ENCODE results near the gene MFSD12.

The MFSD12 gene

GRCh38 chr19:3557461-3558248, at the start of gene MFSD12 (continued):
- peak; percentile 88 for TF ChIP-seq KLF17 (tag by site-specific recombination; IDR thresholded peaks at IDR 0.05)
- TF ChIP-seq ZNF660 (tag by site-specific recombination; IDR thresholded peaks at IDR 0.05): peak; percentile 14; the same call in 1 of the 2 replicates
- 0 out of 2 replicates have a peak, but pooled peaks have one; percentile 27 for TF ChIP-seq ZNF76 (tag by site-specific recombination; IDR thresholded peaks at IDR 0.05; ENCODE audit: borderline replicate concordance, low read depth)
- TF ChIP-seq MZF1 (tag by site-specific recombination; IDR thresholded peaks at IDR 0.05; ENCODE audit: borderline replicate concordance): no peak
- no peak for TF ChIP-seq ZNF214 (tag by site-specific recombination; IDR thresholded peaks at IDR 0.05; ENCODE audit: borderline replicate concordance)
- no peak for TF ChIP-seq ZNF791 (tag by site-specific recombination; IDR thresholded peaks at IDR 0.05)
- peak; percentile 88; the same call in 1 of the 2 replicates for TF ChIP-seq ZSCAN5A (tag by site-specific recombination; IDR thresholded peaks at IDR 0.05)
- 0 out of 2 replicates have a peak, but pooled peaks have one; percentile 27 for TF ChIP-seq ZBTB1 (tag by site-specific recombination; IDR thresholded peaks at IDR 0.05)
- TF ChIP-seq SETDB1 (IDR thresholded peaks at IDR 0.05; ENCODE audit: insufficient read length, low read length): no peak
- TF ChIP-seq ZBTB21 (tag by site-specific recombination; IDR thresholded peaks at IDR 0.05): no peak; the same call in 1 of the 2 replicates
- peak; percentile 58; the same call in 1 of the 2 replicates for TF ChIP-seq ZIC2 (tag by site-specific recombination; IDR thresholded peaks at IDR 0.05)
- TF ChIP-seq, protein P1, sequence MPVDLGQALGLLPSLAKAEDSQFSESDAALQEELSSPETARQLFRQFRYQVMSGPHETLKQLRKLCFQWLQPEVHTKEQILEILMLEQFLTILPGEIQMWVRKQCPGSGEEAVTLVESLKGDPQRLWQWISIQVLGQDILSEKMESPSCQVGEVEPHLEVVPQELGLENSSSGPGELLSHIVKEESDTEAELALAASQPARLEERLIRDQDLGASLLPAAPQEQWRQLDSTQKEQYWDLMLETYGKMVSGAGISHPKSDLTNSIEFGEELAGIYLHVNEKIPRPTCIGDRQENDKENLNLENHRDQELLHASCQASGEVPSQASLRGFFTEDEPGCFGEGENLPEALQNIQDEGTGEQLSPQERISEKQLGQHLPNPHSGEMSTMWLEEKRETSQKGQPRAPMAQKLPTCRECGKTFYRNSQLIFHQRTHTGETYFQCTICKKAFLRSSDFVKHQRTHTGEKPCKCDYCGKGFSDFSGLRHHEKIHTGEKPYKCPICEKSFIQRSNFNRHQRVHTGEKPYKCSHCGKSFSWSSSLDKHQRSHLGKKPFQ (tag by site-specific recombination; IDR thresholded peaks at IDR 0.05): no peak
- TF ChIP-seq ZNF701 (tag by site-specific recombination; IDR thresholded peaks at IDR 0.05): no peak
- peak; percentile 59; the same call in 1 of the 2 replicates for TF ChIP-seq ZNF843 (tag by site-specific recombination; IDR thresholded peaks at IDR 0.05)
- TF ChIP-seq, protein P2, sequence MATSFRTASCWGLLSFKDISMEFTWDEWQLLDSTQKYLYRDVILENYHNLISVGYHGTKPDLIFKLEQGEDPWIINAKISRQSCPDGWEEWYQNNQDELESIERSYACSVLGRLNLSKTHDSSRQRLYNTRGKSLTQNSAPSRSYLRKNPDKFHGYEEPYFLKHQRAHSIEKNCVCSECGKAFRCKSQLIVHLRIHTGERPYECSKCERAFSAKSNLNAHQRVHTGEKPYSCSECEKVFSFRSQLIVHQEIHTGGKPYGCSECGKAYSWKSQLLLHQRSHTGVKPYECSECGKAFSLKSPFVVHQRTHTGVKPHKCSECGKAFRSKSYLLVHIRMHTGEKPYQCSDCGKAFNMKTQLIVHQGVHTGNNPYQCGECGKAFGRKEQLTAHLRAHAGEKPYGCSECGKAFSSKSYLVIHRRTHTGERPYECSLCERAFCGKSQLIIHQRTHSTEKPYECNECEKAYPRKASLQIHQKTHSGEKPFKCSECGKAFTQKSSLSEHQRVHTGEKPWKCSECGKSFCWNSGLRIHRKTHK (tag by site-specific recombination; IDR thresholded peaks at IDR 0.05): no peak
- TF ChIP-seq ZNF404 (tag by site-specific recombination; IDR thresholded peaks at IDR 0.05): no peak
- TF ChIP-seq AEBP2 (tag by site-specific recombination; IDR thresholded peaks at IDR 0.05; ENCODE audit: borderline replicate concordance): no peak
- TF ChIP-seq GLIS1 (tag by site-specific recombination; IDR thresholded peaks at IDR 0.05): peak; percentile 65
- no peak for TF ChIP-seq GLI4 (tag by site-specific recombination; IDR thresholded peaks at IDR 0.05)
- peak; percentile 49; the same call in 1 of the 2 replicates for TF ChIP-seq ZNF600 (tag by site-specific recombination; IDR thresholded peaks at IDR 0.05)
- TF ChIP-seq KLF10 (tag by site-specific recombination; IDR thresholded peaks at IDR 0.05): peak; percentile 96
- TF ChIP-seq, protein P3, sequence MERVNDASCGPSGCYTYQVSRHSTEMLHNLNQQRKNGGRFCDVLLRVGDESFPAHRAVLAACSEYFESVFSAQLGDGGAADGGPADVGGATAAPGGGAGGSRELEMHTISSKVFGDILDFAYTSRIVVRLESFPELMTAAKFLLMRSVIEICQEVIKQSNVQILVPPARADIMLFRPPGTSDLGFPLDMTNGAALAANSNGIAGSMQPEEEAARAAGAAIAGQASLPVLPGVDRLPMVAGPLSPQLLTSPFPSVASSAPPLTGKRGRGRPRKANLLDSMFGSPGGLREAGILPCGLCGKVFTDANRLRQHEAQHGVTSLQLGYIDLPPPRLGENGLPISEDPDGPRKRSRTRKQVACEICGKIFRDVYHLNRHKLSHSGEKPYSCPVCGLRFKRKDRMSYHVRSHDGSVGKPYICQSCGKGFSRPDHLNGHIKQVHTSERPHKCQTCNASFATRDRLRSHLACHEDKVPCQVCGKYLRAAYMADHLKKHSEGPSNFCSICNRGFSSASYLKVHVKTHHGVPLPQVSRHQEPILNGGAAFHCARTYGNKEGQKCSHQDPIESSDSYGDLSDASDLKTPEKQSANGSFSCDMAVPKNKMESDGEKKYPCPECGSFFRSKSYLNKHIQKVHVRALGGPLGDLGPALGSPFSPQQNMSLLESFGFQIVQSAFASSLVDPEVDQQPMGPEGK (tag by site-specific recombination; IDR thresholded peaks at IDR 0.05): peak; percentile 86
- TF ChIP-seq ZNF121 (tag by site-specific recombination; IDR thresholded peaks at IDR 0.05): no peak
- TF ChIP-seq ZBTB10 (tag by site-specific recombination; IDR thresholded peaks at IDR 0.05): peak; percentile 100
- TF ChIP-seq RBAK (tag by site-specific recombination; IDR thresholded peaks at IDR 0.05): no peak
- TF ChIP-seq ZNF202 (tag by site-specific recombination; IDR thresholded peaks at IDR 0.05; ENCODE audit: borderline replicate concordance): no peak
- peak; percentile 69; the same call in 1 of the 2 replicates for TF ChIP-seq ZNF610 (tag by site-specific recombination; IDR thresholded peaks at IDR 0.05; ENCODE audit: borderline replicate concordance)

Data from HEK293 (cell line).